Left renal cortex interstitium (tissue), 4 donors: ENCODE results near the gene ZBTB34. TPM values are rescaled to one million over a fixed set of nuclear protein-coding genes. Genes with fewer than 3 reads are reported as not detected.

ENCODE experiments used
- DNase-seq, 4 donors: peaks; one replicate each; pipeline ENCODE4 v3.0.0-alpha.2; 2013; ENCODE audit warnings: low read depth in 4 of 4, low spot score in 2 of 4, missing footprints in 1 of 4
- polyA plus RNA-seq, 4 donors: library from polyadenylated mRNA; unstranded; fragments of 120-200 nt; gene quantifications; one replicate each; pipeline ENCODE4 v1.2.1, GENCODE V29; 2013; ENCODE audit not compliant: insufficient read length in 4 of 4

Gene ZBTB34
- polyA plus RNA-seq, 4 donors: 20.1 to 21.9 (median 20.6) TPM

- DNase-seq: no peak
Measured at GRCh38 chr9:126842977-126843799, 17.3 kb upstream of the ZBTB34 start.

GRCh38 chr9:126844085-126844484 is 16.4 kb upstream of the ZBTB34 start:
- DNase-seq: no peak

DNA sequence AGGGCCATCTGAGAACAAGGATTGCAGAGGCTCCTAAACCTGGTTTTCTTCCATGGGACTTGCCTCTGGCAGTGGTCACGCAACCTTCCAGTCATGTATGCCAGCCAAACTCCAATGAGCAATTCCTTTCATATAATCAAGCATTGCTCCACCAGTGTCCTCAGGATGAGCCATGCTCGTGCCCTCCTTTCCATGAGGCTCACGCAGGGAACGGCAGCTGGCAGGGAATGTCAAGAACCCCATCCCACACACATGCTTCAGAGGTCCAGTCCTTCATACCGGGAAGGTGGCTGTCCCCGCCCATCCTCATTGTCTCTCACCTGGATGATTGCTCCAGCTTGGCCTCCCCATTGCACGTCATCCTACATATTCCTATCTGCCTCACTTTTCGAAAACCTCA is 13.4 kb upstream of the ZBTB34 start:
- DNase-seq: no peak

GRCh38 chr9:126849591-126850225 is 10.7 kb upstream of the ZBTB34 start:
- no peak for DNase-seq

DNA sequence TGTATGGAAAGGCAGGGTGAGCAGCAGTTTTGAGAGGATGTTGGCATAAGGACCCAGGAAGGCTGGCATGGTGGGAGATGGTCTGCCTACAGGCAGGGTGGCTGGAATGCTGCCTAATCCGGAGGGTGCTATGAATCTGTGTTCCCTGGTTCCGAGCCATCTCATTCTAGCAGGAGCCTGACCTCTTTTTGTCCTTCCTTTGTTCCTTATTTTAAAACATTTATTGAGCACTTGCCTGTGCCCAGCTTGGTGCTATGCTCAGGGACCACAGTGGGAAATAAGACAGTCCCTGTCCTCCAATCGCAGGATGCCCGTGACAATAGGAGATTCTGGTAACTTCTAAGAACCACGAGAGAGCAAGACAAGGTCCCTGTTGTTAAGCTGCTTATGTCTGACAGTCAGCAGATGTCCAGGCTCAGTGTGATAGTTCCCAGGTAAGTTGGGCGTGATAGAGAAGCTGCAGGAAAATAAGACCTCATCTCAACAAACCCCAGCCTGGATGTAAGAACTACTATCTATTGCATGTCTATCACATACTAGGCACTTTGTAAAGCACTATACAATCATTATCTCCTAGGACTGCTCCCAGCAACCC is 9.1 kb upstream of the ZBTB34 start:
- no peak for DNase-seq

DNA sequence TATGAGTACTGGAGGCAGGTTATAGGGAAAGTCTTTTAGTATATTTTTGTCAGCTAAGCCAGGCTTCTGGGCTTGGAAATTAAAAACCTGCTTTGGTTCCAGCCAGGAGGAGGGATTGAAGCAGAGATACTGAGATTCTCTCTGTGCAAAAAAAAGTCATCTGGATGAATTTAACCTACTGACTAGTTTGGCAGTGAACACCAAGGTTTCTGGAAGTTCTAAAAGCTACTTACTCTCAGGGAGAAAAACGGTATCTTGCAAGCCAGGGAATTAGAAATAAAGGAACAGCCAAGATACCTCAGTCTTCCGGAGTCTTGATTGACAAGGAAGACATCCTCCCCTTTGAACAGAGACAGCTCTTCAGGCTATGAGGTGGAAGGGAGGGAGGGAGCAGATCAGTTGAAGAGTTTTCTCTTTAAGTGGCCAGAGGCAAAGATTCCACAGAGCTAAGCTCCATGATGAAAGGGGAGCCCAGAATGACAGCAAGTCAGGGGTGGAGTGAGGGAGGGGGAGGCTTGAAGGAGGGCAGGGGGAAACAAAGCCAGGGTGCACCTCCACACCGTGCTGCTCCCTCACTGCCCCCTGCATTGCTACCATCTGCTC is 8.3 kb upstream of the ZBTB34 start:
- DNase-seq: no peak

- DNase-seq: no peak
Measured at GRCh38 chr9:126853667-126854066, 6.8 kb upstream of the ZBTB34 start.

DNA sequence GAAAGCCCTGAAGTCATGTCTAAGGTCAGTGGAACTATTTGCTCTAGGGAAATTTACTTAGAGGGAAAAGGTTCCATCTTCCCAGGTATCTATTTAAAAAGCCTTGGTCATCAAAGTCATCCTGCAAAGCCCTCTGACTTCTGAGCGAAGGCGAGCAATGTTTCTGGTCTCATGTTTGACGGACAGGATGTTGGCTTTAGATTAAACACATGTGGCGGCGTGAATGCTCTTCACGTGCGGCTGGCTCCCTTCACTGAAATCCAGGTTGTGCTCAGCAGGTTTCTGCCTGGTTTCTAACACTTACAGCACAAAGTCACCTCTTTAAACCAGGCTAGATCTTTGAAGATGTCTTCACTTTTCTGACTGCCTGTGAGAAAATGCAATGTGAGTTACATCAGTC is 5.7 kb upstream of the ZBTB34 start:
- DNase-seq: no peak

- DNase-seq: no peak
Measured at GRCh38 chr9:126856326-126856877, 4.0 kb upstream of the ZBTB34 start.

- no peak for DNase-seq
Measured at GRCh38 chr9:126857261-126857960, 3.0 kb upstream of the ZBTB34 start.

- no peak for DNase-seq
Measured at GRCh38 chr9:126859111-126859510, 1.3 kb upstream of the ZBTB34 start.

DNA sequence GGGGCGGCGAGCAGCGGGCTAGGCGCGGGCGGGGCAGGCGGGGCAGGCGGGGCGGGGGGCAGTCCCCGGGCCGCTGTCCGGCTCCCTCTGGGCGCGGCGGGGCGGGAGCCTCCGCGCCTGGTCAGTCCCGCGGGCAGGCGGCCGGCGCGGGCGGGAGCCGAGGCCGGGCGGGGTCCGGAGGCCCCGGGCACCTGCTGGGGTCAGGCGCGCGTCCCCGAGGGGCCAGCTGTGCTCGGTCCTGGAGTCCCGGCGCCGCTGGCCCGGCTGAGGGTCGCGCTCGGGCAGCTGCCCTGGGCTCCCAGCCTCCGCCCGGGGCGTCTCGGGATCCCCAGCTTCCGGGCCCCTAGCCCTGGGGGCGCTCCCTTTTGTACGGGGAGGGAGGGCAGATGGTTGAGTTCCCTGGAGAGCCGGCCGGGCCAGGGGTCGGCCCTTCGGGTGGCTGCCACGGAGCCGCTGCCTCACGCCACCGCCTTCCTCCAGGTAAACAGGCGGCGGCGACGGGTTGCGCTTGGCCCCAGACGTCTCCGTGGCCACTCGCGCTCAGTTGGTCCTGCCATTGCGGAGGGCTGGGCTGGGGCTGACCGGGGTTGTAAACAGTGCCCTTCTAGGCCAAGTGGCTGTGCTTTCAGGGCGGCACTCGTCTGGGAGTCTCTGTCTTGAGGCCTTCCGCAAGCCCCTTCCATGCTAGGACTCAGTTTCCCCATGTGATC is 473 bp downstream of the ZBTB34 start:
- DNase-seq: no peak

DNA sequence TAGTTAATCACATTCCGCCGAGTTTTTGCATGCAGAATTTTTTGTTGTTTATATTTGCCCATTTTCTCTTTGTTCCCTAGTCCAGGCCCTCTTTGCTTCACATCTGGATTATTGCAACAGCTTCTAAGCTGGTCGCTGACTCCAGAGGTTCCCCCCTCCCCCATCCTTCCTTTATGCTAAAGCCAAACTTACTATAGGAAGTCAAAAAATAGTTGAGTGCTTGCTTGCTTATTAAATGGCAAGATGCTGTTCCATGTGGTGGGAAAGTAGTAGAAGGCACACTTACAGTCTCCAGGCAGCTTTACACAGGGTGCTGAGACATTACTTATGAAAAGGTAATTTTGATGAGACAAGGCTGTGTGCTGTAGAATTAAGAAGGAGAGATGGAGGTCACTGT is 1.3 kb downstream of the ZBTB34 start:
- no peak for DNase-seq

DNA sequence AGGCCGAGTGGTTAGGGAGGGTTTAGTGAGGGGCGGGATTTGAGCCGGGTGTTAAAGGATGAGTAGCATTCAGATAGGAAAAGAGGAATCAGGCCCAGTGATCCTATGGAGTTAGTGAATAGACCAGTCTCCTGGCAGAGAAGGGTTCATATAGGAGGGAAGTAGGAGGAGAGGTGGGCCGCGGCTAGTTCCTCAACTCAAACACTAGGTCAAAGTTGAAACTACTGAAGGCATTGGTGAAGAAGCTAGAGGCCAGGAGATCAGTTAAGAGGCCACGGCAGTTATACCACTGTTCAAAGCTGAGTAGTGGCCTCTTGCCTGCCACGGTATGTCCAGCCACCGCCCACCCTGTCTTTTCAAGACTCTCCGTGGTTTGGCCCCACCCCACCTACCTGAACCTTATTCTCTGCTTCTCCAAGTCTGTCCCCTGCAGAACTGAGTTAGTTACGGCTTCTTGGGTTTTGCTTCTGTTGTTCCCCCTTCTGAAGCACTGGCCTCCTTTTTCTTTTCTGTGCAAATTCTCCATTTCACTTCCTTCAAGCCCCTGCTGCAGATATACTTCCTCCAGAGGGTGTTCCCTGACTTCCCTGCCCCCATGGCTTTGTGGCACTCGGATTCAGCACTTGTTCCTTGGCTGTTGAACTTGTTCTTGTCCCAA is 1.8 kb downstream of the ZBTB34 start:
- no peak for DNase-seq

- DNase-seq: no peak
Measured at GRCh38 chr9:126864771-126865170, 4.3 kb downstream of the ZBTB34 start.

GRCh38 chr9:126869368-126869767 is 8.9 kb downstream of the ZBTB34 start:
- DNase-seq: no peak

DNA sequence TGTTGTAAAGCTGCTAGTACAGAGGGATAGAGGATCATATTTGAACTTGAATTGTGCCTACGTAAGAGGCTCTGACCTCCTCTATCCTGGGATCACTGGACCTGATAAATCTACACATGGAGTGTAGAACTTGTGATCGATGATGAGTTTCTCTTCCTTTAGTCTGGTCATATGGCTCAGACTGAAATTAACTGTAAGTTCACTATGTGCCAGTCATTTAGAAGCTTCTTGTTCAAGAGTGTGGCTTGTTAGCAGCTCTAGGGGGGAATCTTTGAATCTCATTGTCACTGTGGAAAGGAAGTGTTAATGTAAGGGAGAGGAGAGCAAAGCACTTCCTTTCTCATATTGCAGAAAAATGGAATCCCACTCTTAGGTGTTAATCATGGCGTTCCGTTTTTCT is 12.1 kb downstream of the ZBTB34 start:
- DNase-seq: no peak

DNA sequence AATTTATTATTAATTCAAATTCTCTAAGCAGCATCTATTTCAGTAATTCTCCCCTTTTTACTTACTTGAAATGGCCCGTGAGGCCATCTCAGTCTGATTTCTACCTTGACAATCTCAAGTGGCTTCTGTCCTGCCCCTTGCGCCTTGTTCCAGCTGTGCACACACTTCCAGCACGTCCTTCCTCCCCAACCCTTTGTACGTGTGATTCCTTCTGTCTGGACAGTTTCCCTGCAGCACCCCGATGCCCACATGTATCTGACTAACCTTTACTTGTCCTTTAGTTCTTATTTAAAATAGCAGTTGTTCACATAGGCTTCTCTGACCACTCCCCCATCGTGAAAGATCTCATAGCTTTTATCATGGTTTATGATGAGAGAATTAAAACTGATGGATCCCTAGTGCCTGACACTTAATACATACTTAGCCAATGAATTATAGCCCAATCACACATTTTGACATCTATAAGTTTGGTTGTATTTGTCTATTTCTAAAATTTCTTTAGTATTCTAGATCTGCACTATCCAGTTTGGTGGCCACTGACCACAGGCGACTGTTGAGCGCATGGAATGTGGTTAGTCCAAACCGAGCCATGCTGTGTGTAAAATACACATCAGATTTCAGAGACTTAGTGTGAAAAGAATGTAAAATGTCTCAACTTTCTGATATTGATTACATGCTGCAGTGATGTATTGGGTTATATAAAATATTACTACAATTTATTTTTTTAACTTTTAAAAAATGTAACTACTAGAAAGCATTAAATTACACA is 14.3 kb downstream of the ZBTB34 start:
- DNase-seq: no peak
